Kidney (tissue), 14 donors: Measurements from ENCODE around the gene NAALAD2. TPM values are rescaled to one million over a fixed set of nuclear protein-coding genes. Genes with fewer than 3 reads are reported as not detected.
"Not testable (repeated sequence)": the region's sequence is repeated elsewhere in the genome, so short reads cannot be mapped to it uniquely, and the experiment has no call there.

Source experiments
- DNase-seq, 5 donors: peaks; one replicate each; pipeline ENCODE4 v3.0.0-alpha.2; 2013 to 2020
- FAIRE-seq: peaks from 2 replicates; lab custom pipeline; 2012; peaks lifted over from hg19 to GRCh38; lab: Jason Lieb, UNC
- H3K27ac ChIP-seq, 2 donors: one replicate each; pipeline ENCODE4 v1.7.0; 2013; ENCODE audit warnings: low read depth in 2 of 2, low read length in 2 of 2, inconsistent platforms in 1 of 2
- H3K27me3 ChIP-seq: one replicate; pipeline ENCODE4 v1.7.1; 2013; ENCODE audit warnings: low read length, inconsistent platforms; ENCODE audit not compliant: control insufficient read depth, insufficient read depth
- H3K36me3 ChIP-seq, 3 donors: one replicate each; pipeline versions ENCODE4 v1.7.0 to v1.7.1; 2013; ENCODE audit warnings: low read length in 3 of 3, control low read depth in 1 of 3, inconsistent platforms in 1 of 3; ENCODE audit not compliant: insufficient read depth in 3 of 3, control insufficient read depth in 2 of 3
- H3K4me1 ChIP-seq, 3 donors: one replicate each; pipeline versions ENCODE4 v1.7.0 to v1.7.1; 2013; ENCODE audit warnings: low read length in 3 of 3, inconsistent platforms in 1 of 3, low read depth in 1 of 3; ENCODE audit not compliant: control insufficient read depth in 2 of 3, insufficient read depth in 2 of 3
- H3K4me3 ChIP-seq, 3 donors: one replicate each; pipeline versions ENCODE4 v1.7.0 to v1.8.1; 2013; ENCODE audit warnings: low read length in 3 of 3, control low read depth in 1 of 3, inconsistent platforms in 1 of 3
- H3K9ac ChIP-seq, 3 donors: one replicate each; pipeline versions ENCODE4 v1.7.0 to v1.7.1; 2013; ENCODE audit warnings: low read length in 3 of 3, control low read depth in 1 of 3, inconsistent platforms in 1 of 3
- H3K9me3 ChIP-seq, 3 donors: one replicate each; pipeline versions ENCODE4 v1.7.0 to v1.7.1; 2013; ENCODE audit warnings: low read length in 3 of 3, control low read depth in 1 of 3, inconsistent platforms in 1 of 3; ENCODE audit not compliant: control insufficient read depth in 2 of 3, insufficient read depth in 1 of 3
- CTCF ChIP-seq: IDR thresholded peaks from 3 replicates; pipeline ENCODE4 v1.5.1; 2012; ENCODE audit warnings: mild to moderate bottlenecking, moderate library complexity, borderline replicate concordance; ENCODE audit not compliant: insufficient read depth; ENCODE audit errors: extremely low read depth
- intact Hi-C: fragments of 100-400 bp; cut with DNase I; formaldehyde crosslinking; loops from one replicate; pipeline ENCODE4 v1.11.1; 2022
- polyA plus RNA-seq: library from polyadenylated mRNA; stranded (reverse); fragments of 350-450 nt; fragmentation: Illumina TruSeq; extraction: RNeasy Lipid Tissue Mini Kit (QIAGEN cat#74804); gene quantifications from one replicate; pipeline ENCODE4 v1.2.3, GENCODE V29; 2014; ENCODE audit warnings: low read depth, low replicate concordance; ENCODE audit not compliant: insufficient read depth
- total RNA-seq: library from RNA; stranded (reverse); fragmentation: NEBNext Ultra II Directional; extraction: Animal tissue kit (Norgen Biotek cat#: 25700); gene quantifications from one replicate; pipeline ENCODE4 v1.2.1, GENCODE V29; 2021
- donor health status: control.
- donor health status: control.
- donor health status: control.
- donor health status: control.
- donor health status: control.
- donor health status: DM: yes; HTN: yes; CAD: no.
- donor health status: Normal renal cell carcinoma (clear cell type).

Gene NAALAD2
- total and polyA plus RNA-seq, 2 donors from 2014 or later, result 1.5 to 2.0 TPM

- intact Hi-C loops, result no loop called here
- no peak for FAIRE-seq
- no peak overlapping the region for H3K9ac ChIP-seq
These were observed 14.4 kb downstream of the NAALAD2 start for GRCh38 chr11:90148900-90149299.

GRCh38 chr11:90166982-90167573 is 32.6 kb downstream of the NAALAD2 start:
- intact Hi-C loops, H3K36me3 ChIP-seq, H3K27me3 ChIP-seq, FAIRE-seq, H3K9ac ChIP-seq, H3K4me3 ChIP-seq, H3K27ac ChIP-seq, H3K9me3 ChIP-seq, H3K4me1 ChIP-seq: not testable (repeated sequence)
- peak in 1 of 5 donors; percentile 66 for DNase-seq

More at GRCh38 chr11:90148900-90149299, 14.4 kb downstream of the NAALAD2 start:
- H3K4me1 ChIP-seq, result no peaks in the 10 kb centered on the region
- H3K27me3 ChIP-seq, result no peaks in the 10 kb centered on the region
- no peaks in the 10 kb centered on the region for H3K36me3 ChIP-seq
- no peak overlapping the region for H3K4me3 ChIP-seq
- TF ChIP-seq CTCF, result no peak
- H3K27ac ChIP-seq, result no peak overlapping the region
- no peak for DNase-seq
- H3K9me3 ChIP-seq, result no peaks in the 10 kb centered on the region

GRCh38 chr11:90167704-90168103 is 33.2 kb downstream of the NAALAD2 start:
- H3K9ac ChIP-seq, H3K36me3 ChIP-seq, FAIRE-seq, intact Hi-C loops, DNase-seq, H3K9me3 ChIP-seq, H3K27ac ChIP-seq, H3K4me1 ChIP-seq, H3K4me3 ChIP-seq, H3K27me3 ChIP-seq: not testable (repeated sequence)

- no peak for TF ChIP-seq CTCF
These were observed 34.1 kb downstream of the NAALAD2 start for GRCh38 chr11:90168571-90168970.

More at GRCh38 chr11:90168571-90168970, 34.1 kb downstream of the NAALAD2 start:
- no peak for FAIRE-seq
- Histone ChIP-seq H3K9ac (no peak overlapping the region), H3K27me3 (no peaks in the 10 kb centered on the region), H3K9me3 (no peaks in the 10 kb centered on the region), H3K4me1 (no peaks in the 10 kb centered on the region), H3K27ac (no peak overlapping the region), H3K4me3 (no peak overlapping the region), H3K36me3 (no peaks in the 10 kb centered on the region)
- no peak for DNase-seq
- intact Hi-C loops, result no loop called here
